GM12872 (cell line): ENCODE data around the gene CTIF.

Experiments used
- TF ChIP-seq, protein P1 (sequence below): IDR thresholded peaks from 3 replicates; pipeline ENCODE4 v1.5.1; 2011; ENCODE audit warnings: low read depth, mild to moderate bottlenecking, low read length, moderate library complexity; ENCODE audit not compliant: insufficient read depth

Gene CTIF

GRCh38 chr18:48557640-48558174 lies 18.9 kb downstream of the CTIF start:
- TF ChIP-seq, protein P1, sequence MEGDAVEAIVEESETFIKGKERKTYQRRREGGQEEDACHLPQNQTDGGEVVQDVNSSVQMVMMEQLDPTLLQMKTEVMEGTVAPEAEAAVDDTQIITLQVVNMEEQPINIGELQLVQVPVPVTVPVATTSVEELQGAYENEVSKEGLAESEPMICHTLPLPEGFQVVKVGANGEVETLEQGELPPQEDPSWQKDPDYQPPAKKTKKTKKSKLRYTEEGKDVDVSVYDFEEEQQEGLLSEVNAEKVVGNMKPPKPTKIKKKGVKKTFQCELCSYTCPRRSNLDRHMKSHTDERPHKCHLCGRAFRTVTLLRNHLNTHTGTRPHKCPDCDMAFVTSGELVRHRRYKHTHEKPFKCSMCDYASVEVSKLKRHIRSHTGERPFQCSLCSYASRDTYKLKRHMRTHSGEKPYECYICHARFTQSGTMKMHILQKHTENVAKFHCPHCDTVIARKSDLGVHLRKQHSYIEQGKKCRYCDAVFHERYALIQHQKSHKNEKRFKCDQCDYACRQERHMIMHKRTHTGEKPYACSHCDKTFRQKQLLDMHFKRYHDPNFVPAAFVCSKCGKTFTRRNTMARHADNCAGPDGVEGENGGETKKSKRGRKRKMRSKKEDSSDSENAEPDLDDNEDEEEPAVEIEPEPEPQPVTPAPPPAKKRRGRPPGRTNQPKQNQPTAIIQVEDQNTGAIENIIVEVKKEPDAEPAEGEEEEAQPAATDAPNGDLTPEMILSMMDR, result no peak

GRCh38 chr18:48558248-48558647 lies 19.4 kb downstream of the CTIF start:
- TF ChIP-seq, protein P1, result no peak

GRCh38 chr18:48560491-48560890 lies 21.7 kb downstream of the CTIF start:
- TF ChIP-seq, protein P1, result no peak

DNA sequence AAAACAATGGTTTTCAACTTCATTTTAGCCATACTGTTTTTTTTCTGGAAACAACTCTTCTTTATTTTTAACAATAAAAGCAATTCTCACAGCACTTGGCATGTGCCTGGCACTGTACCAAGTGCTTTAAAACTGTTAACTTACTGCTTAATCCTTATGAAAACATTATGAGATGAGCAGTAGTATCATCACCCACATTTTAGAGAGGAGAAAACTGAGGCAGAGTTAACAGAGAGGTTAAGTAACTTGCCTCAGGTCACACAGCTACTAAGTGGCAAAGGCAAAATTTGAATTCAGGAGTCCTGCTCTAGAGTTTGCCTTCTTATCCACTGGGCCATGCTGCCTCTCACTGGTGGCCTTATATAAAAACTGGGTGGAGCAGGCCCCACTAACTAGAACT lies 23.2 kb downstream of the CTIF start:
- TF ChIP-seq, protein P1, result no peak

DNA sequence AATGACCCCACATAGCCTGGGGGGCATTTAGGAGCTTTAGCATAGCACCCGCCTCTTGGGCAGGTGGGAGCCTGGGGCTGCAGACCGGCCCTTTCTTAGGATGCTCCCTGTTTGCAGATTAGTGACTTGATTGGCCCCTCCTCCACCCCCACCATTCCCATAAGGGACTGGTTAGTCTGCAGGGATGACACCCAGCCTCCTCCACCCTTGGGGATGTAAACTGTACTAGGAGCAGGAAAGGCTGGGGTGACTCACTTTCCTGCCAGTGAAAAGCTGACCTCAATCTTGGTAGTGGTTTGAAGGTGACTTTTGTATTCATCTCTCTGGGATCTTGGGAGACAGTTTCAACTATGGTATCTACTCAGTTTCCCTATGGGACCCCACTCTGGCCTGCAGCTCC lies 24.2 kb downstream of the CTIF start:
- TF ChIP-seq, protein P1, result no peak

GRCh38 chr18:48564139-48564538 lies 25.3 kb downstream of the CTIF start:
- TF ChIP-seq, protein P1, result no peak

GRCh38 chr18:48565105-48565504 lies 26.3 kb downstream of the CTIF start:
- TF ChIP-seq, protein P1, result no peak
